GM19193 (cell line): ENCODE measurements around the gene TECPR1.

Experiments
- POLR2A ChIP-seq: IDR thresholded peaks from 4 replicates; pipeline ENCODE4 v1.6.1; 2011; ENCODE audit not compliant: insufficient read depth, insufficient read length; ENCODE audit errors: extremely low read depth

The TECPR1 gene

DNA sequence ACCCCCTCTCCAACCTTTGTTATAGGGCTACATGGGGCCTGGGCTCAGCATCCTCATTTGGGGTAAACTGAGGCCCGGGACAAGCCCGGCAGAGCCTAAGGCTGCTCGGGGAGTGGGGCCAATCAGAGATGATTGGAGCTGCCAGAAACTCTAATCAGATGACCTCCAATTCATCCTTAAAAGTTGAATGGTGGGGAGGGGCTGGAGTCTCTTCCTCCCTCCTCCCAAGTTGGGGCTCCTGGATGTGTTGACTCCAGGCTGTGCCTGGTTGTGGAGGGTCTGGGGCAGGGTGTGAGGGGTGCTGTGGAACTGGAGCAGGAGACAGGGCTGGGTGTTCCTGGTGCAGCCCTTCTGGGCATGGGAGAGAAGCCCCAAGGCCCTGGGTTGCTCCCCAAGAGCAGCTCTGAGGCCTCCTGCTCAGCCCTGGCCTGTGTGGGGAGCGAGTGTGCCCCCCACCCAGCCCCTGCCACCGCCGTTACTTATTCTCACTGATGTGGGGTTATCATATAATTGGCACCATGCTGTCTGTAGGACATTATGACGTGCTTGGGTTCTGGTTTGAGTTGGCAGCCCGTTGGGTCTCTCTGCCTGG is 38.6 kb downstream of the TECPR1 start:
- no peak for TF ChIP-seq POLR2A

DNA sequence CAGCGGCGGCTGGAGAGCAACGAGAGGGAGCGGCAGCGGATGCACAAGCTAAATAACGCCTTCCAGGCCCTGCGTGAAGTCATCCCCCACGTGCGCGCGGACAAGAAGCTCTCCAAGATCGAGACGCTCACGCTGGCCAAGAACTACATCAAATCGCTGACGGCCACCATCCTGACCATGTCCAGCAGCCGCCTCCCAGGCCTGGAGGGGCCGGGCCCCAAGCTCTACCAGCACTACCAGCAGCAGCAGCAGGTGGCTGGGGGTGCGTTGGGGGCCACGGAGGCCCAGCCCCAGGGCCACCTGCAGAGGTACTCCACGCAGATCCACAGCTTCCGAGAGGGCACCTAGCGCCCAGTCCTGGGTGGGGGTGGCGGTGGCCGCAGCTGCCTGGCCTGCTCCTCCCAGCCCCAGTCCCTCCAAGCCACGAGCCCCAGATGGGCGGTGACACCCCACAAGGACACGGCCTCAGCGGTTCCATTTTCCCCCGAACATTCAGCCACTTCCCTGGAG is 39.4 kb downstream of the TECPR1 start:
- TF ChIP-seq POLR2A: no peak

DNA sequence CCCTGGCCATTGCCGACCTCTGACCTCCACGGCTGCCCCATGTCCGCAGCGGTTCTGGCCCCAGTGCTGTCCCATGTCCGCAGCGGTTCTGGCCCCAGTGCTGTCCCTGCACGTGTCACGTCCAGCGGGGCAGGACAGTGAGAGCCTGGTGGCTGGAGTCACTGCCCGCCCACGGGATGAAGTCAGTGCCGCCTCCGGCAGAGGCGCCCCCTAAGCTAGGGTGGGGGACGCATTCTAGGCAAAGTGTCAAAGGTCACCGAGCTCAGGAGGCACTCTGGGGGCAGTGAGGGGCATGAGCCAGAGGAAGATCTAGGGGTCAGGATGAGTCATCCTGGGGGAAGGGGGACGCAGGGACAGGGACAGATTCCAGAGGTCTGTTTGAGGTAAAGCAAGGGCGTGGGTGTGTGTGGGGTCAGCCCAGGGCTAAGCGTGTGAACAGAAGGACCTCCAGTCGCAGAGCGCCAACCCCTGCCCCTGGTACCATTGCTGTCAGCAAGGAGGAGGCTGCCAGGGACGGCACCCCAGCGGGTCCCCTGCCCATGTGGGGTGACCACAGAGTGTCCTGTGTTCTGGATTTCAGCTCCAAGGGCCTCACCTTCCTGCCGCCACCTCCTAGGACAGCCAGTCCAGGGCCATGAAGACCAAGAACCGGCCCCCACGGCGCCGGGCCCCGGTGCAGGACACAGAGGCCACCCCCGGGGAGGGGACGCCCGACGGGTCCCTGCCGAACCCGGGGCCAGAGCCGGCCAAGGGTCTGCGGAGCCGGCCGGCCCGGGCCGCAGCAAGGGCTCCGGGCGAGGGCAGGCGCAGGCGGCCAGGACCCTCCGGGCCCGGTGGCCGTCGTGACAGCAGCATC is 40.1 kb downstream of the TECPR1 start:
- TF ChIP-seq POLR2A: no peak

DNA sequence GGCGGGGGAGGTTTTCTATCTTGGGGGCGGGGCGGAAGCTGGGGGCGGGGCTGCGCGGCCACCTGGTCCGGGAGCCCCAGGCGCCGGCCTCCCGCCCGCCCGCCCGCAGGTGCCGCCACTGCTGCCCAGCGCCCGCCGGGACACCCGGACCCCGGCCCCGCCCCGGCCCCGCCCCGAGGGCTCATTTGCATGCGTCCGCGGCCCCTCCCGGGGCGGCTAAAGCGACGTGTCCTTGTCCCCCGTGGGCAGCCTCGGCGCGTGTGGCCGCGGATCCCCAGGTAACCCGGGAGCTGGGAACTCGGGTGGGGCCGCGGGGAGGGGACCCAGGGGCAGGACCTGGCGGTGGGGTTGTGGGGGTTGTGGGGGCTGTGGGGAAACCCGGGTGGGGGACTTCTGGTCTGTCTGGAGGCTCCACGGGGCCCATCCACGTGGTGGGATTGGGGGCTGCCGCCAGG is 40.8 kb downstream of the TECPR1 start, which contains the start of gene BHLHA15:
Gene BHLHA15 (plus strand): TSS at position 219 of the 455 bp plus-strand sequence. CDS start 871 bp downstream, outside the sequence.
- TF ChIP-seq POLR2A: no peak

DNA sequence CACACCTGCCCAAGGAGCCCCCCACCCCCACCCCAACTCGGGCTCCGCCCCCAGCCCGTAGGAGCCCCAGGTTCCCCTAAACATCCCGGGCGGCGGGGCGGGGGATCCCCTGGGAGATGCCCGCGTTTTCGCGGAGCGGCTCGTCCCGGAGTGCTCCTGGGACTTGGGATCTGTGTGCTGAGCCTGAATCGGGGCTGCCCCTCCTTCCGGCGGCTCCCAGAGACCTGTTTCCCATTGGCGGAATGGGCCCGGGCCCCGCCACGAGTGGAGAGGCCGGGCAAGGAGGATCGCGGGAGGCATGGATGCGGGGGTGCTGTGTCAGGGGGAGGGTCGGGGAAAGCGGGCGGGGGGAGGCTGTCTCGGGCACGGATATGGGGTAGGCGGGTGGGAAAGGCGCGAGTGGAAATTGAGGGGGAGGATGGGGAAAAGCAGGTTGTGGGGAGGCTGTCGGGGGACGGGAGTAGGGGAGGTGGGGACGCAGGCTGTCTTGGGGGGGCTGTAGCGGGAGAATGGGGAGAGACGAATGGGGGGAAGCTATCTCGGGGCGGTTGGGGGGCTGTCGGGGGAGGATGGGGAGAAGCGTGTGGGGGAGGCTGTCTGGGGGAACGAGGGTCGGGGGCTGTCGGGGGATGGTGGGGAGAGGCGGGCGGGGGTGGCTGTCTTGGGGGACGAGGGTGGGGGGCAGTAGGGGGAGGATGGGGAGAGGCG is 41.4 kb downstream of the TECPR1 start:
- no peak for TF ChIP-seq POLR2A

DNA sequence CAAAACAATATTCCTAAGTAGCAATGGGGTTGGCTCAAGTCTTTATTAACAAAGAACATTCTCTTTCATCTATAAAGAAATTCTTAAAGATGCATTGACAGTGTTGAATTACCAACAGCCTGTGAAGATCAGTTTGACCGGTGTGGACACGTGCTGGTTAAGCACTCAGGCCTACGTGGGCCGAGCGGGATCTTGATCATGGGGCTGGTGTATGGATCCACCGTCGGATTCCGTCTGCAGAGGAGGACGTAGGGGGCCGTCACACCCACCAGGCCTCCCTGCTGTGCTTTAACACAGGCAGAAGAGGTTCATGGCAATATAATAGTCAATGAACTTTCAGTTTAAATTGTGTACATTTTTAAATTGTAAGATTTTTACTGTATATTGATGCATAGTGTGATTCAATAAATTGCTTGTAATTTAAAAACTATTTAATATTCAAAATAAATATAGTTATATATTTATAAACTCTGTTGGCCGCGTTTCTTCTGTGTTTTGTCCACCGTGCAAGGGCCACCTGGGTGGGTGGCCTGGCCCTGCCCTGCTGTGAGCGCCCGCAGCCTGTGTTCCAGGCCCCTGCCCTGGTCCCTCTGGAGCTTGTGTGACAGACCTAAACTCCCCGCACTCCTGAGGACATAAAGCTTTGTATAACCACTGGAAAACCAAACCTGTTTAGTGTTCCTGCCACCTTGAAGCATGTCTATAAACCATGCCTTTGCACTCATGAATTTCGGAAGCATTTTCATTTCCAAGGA is 42.7 kb downstream of the TECPR1 start:
- TF ChIP-seq POLR2A: no peak

DNA sequence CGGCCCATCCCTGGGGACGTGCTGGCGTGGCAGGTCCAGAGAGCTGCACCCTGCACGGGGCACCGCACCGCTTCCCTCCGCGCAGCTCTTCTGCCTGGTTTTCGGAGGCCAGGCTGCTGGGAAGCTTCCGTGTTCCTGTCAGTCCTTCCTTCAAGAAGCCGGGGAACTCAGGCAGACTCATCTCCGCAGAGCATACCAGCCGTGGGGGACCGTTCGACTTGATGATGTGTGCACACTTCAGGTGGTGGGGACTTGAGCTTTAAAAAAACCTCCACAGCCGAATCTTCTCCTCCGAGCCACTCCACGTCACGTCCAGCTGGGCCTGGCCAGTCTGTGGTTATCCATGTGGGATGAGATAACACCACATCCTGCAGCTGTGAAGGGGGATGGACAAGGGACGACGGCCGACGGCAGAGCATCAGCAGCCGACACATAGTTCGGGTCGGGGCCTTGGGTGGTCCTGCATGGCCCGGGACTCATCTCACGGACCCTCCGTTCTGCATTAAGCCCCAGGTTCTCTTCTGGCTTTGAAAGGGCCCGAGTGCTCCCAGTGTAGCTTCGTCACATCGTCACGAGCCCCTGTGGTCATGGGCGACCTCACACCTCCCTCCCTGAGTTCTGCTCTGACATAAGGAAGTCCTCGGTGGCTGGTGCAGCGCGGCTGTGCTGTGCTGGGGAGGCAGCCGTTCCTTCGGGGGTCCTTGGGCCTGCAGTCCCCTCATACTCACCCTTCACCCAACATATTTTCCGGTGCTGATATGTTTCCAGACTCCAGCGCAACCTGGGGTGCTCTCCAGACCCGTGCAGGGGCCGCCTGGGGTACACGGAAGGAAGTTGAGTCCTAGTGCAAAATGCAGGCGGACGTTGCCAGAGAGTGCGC is 45.3 kb downstream of the TECPR1 start:
- no peak for TF ChIP-seq POLR2A

DNA sequence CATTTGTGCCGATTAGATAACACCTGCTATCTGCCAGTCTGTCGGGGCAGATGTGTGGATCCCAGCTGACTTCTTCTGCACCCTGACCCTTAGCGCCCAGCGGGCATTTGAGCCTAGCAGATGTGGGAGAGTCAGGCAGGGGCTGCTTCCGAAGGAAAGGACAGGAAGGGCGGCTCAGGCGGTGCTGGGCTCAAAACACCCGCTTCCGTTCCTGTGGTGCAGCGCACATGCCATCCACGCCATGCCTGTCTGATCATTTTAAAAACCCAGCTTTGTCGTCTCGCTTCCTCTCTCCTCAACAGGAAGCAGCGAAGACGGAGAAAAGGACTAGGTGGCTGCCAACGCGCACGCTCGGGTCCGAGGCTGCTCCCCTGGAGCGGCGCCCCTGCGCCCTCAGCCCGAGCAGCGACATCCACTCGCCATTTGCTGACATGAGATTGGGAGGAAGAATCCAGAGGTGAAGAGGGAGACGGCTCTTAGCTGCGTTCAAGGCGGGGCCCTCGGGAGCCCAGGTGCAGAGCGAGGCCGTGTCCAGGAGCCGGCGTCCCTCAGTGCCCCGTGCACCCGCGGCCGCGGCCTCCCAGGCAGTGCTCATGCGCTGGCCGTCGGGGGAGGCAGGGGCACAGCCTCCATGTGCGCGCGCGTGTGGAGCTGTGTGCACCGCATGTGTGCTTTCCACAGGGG is 46.7 kb downstream of the TECPR1 start:
- no peak for TF ChIP-seq POLR2A

DNA sequence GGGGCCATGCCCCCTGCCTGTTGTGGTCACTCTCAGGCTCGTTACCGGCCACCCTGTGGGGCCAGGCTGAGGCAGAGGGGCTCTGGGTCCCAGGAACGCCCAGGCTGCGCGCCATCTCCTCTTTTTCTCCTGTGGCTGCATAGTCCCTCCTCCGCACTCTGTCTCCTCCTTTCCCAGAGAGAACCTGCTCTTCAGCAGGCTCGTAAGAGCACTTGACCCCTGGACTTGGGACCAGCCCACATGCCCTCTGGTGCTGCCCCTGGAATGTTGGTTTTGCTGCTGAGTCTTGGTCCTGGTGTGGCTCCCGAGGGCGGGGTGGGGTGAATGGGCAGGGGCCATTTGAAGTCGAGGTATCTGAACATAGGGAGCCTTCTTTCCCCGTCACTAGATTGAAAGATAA is 47.4 kb downstream of the TECPR1 start:
- no peak for TF ChIP-seq POLR2A

DNA sequence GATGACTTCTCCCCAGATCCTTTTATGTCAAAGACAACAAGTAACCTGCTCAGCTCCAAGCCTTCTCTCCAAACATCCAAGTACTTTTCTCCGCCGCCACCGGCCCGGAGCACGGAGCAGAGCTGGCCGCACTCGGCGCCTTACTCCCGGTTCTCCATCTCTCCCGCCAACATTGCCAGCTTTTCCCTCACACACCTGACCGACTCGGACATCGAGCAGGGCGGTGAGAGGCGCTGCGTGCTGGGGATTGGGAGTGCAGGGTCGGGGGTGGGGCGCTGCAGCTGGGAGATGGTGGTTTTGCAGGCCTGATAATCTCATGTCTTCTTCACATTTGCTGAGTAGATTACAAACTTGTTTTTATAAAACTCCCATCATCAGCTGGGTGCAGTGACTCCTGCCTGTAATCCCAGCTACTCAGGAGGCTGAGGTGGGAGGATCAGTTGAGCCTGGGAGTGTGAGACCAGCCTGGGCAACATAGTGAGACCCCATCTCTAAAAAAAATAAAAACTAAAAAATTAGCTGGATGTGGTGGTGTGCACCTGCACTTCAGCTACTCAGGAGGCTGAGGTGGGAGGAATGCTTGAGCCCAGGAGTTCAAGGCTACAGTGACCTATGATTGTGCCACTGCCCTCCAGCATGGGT is 47.9 kb downstream of the TECPR1 start:
- no peak for TF ChIP-seq POLR2A

DNA sequence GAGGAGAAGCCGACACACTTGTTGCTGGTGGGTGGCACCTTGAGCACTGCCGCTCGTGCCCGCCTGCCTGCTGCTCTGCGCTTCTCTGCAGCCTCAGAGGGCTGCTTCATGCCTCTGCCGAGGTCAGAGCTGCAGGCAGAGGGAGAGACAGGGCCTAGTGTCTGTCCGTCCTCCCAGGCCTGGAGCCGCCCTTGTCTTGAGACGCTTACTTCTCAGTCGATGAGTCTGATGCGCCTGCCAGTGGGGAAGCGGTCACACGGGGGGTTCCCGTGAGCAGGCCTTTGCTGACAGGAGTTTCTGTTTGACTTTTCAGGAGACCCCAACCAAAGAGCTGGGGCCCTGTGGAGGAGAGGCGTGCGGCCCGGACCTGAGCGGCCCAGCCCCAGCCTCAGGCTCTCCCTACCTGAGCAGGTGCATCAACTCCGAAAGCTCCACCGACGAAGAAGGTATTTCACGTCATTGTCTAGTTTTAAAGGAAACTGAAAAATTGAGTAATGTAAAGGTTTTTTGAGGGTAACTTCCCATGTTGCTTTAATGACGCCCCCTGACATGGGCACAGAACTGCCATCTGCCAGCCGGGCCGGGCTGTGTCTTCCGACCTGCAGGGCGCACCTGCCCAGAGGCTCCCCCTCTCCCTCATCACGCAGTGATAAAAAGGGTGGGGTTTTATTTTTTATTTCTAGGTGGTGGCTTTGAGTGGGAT is 48.6 kb downstream of the TECPR1 start:
- TF ChIP-seq POLR2A: no peak

DNA sequence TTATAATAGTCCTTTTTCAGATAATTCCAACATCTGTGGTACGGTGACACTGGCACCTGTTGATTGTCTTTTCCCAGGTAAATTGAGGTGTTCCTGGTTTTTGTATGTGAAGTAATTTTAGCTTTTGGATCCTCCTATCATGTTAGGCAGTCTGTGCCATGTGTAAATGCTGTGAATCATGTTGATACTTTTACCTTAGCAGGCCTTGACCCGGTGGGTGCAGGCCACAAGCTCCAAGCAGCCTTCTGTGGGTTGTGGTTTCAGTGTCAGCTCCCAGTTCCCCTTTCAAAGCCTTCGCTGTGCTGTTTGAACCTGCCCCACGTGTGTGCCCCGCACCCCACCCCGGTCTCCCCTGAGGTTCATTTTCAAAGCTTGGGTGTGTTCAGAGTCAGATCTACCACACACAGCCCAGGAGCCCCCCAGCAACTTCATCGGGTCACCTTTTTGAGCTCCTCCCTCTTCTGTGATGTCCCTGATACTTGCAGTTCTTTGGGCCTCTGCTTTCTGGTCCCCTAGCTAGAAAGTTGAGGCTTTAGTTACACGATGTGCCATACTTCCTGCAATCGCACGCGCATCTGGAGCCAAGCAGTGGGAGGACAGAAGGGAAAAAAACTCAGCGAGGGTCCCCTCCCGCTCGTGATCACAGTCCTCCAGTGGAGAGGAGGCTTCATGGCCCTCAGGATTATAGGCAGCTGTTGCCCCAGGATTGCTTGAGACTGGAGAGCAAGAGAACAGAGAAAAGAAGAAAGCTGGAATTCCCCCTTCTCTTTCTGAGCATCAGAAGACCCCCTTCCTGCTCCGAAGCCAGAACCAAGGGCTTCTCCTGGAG is 49.5 kb downstream of the TECPR1 start:
- no peak for TF ChIP-seq POLR2A

DNA sequence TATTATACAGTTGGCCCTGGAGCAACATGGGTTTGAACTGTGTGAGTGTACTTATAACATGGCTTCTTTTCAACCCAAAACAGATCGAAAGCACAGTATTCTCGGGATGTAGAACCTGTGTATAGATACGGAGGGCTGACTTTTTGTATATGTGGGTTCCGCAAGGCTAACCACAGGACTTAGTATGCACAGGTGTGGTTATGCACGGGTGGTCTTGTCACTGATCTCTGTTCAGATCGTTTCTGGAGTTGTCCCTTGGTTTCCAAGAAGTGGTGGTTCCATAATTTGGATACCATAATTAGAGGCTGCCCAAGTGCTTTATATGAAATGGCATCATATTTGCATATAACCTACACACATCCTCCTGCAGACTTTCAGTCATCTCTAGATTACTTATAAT is 51.7 kb downstream of the TECPR1 start:
- no peak for TF ChIP-seq POLR2A
